Measurements from ENCODE around the gene ZC3HAV1.
"Not testable (repeated sequence)": the region's sequence is repeated elsewhere in the genome, so short reads cannot be mapped to it uniquely, and the experiment has no call there.

DNA sequence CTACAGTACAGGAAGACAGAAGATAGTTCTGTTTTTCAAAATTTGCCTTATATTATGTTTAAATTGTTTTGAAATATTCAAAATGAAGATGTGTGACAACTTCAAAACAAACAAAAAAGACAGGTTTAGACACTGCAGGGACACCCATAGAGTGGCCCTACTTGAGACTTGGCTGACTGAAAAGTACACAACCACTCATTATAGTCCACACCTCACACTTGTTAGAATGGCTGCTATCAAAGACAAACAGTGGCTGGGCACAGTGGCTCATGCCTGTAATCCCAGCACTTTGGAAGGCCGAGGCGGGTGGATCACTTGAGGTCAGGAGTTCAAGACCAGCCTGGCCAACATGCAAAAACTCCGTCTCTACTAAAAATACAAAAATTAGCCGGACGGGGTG, 31.8 kb downstream of the ZC3HAV1 start:
- TF ChIP-seq, protein P1, sequence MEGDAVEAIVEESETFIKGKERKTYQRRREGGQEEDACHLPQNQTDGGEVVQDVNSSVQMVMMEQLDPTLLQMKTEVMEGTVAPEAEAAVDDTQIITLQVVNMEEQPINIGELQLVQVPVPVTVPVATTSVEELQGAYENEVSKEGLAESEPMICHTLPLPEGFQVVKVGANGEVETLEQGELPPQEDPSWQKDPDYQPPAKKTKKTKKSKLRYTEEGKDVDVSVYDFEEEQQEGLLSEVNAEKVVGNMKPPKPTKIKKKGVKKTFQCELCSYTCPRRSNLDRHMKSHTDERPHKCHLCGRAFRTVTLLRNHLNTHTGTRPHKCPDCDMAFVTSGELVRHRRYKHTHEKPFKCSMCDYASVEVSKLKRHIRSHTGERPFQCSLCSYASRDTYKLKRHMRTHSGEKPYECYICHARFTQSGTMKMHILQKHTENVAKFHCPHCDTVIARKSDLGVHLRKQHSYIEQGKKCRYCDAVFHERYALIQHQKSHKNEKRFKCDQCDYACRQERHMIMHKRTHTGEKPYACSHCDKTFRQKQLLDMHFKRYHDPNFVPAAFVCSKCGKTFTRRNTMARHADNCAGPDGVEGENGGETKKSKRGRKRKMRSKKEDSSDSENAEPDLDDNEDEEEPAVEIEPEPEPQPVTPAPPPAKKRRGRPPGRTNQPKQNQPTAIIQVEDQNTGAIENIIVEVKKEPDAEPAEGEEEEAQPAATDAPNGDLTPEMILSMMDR (tag by site-specific recombination; IDR thresholded peaks at IDR 0.05) = not testable (repeated sequence)
- TF ChIP-seq, protein P2, sequence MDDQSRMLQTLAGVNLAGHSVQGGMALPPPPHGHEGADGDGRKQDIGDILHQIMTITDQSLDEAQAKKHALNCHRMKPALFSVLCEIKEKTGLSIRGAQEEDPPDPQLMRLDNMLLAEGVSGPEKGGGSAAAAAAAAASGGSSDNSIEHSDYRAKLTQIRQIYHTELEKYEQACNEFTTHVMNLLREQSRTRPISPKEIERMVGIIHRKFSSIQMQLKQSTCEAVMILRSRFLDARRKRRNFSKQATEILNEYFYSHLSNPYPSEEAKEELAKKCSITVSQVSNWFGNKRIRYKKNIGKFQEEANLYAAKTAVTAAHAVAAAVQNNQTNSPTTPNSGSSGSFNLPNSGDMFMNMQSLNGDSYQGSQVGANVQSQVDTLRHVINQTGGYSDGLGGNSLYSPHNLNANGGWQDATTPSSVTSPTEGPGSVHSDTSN (CRISPR knock-in tag; IDR thresholded peaks at IDR 0.05) = not testable (repeated sequence)

All from HEK293 (cell line).